Neural cell (in vitro differentiated cells): Measurements from ENCODE around the gene H2AZ2.

ENCODE experiments used
- CTCF ChIP-seq: fragments of 450-650 bp; IDR thresholded peaks from 2 replicates; pipeline ENCODE4 v1.5.1; 2014; ENCODE audit warnings: antibody characterized with exemption, mild to moderate bottlenecking, moderate library complexity; ENCODE audit not compliant: poor library complexity, severe bottlenecking
- EP300 ChIP-seq: fragments of 450-650 bp; conservative IDR thresholded peaks from 2 replicates; pipeline ENCODE4 v1.6.1; 2014; ENCODE audit warnings: antibody characterized with exemption, mild to moderate bottlenecking, moderate library complexity; ENCODE audit not compliant: poor library complexity, severe bottlenecking
- RAD21 ChIP-seq: fragments of 450-650 bp; conservative IDR thresholded peaks from 2 replicates; pipeline ENCODE4 v1.6.1; 2014; ENCODE audit warnings: antibody characterized with exemption, mild to moderate bottlenecking, moderate library complexity

GRCh38 chr7:44838751-44839150 is 9.1 kb downstream of the H2AZ2 start:
- no peak for TF ChIP-seq CTCF
- no peak for TF ChIP-seq EP300
- no peak for TF ChIP-seq RAD21
